Measurements from ENCODE around the gene DPM1.

DPM1 gene

GRCh38 chr20:50993876-50994275 lies 35.5 kb upstream of the DPM1 start:
- DNase-seq (ENCODE audit: low read depth), result no peak
- TF ChIP-seq, protein P1, sequence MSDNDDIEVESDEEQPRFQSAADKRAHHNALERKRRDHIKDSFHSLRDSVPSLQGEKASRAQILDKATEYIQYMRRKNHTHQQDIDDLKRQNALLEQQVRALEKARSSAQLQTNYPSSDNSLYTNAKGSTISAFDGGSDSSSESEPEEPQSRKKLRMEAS (IDR thresholded peaks at IDR 0.05; ENCODE audit: low read depth, low read length), result no peak
- no peak for TF ChIP-seq MYC (IDR thresholded peaks at IDR 0.05; ENCODE audit: low read depth, low read length)
- TF ChIP-seq CTCF (IDR thresholded peaks at IDR 0.05; ENCODE audit: low read depth, low read length), result no peak
- no peak for TF ChIP-seq POLR2A (IDR thresholded peaks at IDR 0.05; ENCODE audit: extremely low read depth, insufficient read length)

GRCh38 chr20:50992733-50993457 lies 34.6 kb upstream of the DPM1 start:
- peak; percentile 89 for DNase-seq (ENCODE audit: low read depth)
- H3K4me3 ChIP-seq (ENCODE audit: low read depth, low read length), result no peak overlapping the region
- no peak for TF ChIP-seq POLR2A (IDR thresholded peaks at IDR 0.05; ENCODE audit: extremely low read depth, insufficient read length)
- peak; percentile 81 for TF ChIP-seq CTCF (IDR thresholded peaks at IDR 0.05; ENCODE audit: low read depth, low read length)
- TF ChIP-seq MYC (IDR thresholded peaks at IDR 0.05; ENCODE audit: low read depth, low read length), result 0 out of 2 replicates have a peak, but pooled peaks have one; percentile 6

More at GRCh38 chr20:50993876-50994275, 35.5 kb upstream of the DPM1 start:
- H3K4me3 ChIP-seq (ENCODE audit: low read depth, low read length), result no peak overlapping the region

- no peak overlapping the region for H3K4me3 ChIP-seq (ENCODE audit: low read depth, low read length)
- no peak for DNase-seq (ENCODE audit: low read depth)
- TF ChIP-seq POLR2A (IDR thresholded peaks at IDR 0.05; ENCODE audit: extremely low read depth, insufficient read length) (no peak), MYC (IDR thresholded peaks at IDR 0.05; ENCODE audit: low read depth, low read length) (no peak), CTCF (IDR thresholded peaks at IDR 0.05; ENCODE audit: low read depth, low read length) (no peak)
- TF ChIP-seq, protein P1 (IDR thresholded peaks at IDR 0.05; ENCODE audit: low read depth, low read length), result no peak
Observed at GRCh38 chr20:50992336-50992732, 34.0 kb upstream of the DPM1 start.

- DNase-seq (ENCODE audit: low read depth), result no peak
- H3K4me3 ChIP-seq (ENCODE audit: low read depth, low read length), result no peak overlapping the region
- TF ChIP-seq CTCF (IDR thresholded peaks at IDR 0.05; ENCODE audit: low read depth, low read length) (no peak), MYC (IDR thresholded peaks at IDR 0.05; ENCODE audit: low read depth, low read length) (no peak), POLR2A (IDR thresholded peaks at IDR 0.05; ENCODE audit: extremely low read depth, insufficient read length) (no peak)
- TF ChIP-seq, protein P1 (IDR thresholded peaks at IDR 0.05; ENCODE audit: low read depth, low read length), result no peak
Observed at GRCh38 chr20:50991076-50991475, 32.7 kb upstream of the DPM1 start.

DNA sequence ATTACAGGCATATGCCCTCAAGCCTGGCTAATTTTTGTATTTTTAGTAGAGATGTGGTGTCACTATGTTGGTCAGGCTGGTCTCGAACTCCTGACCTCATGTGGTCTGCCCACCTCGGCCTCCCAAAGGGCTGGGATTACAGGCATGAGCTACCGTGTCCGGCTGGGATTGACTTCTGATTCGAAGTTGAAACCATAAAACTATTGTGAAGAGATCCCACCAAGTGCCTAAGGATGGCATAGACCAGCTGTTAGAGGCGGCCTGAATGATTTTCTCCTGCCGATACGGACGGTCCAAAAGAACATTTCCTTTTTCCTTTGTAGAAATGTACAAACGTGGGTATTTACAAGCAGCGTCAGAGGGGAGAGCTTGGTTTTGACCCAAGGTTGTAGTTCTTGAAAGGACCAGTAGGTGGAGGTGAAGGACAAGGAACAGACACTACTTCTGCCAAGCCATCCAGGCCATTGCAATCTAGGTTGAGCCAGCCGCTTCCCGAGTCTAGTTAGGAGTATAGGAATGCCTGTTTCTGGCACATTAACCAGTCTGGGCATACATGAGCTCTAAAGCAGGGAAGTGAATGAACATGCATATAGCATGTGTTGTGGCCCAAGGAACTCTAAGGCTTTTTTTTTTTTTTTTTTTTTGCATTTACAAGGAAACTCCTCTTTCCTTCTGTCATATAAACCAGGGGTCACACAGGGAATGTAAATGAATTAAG lies 29.3 kb upstream of the DPM1 start:
- no peak overlapping the region for H3K4me3 ChIP-seq (ENCODE audit: low read depth, low read length)
- DNase-seq (ENCODE audit: low read depth), result peak; percentile 82
- no peak for TF ChIP-seq POLR2A (IDR thresholded peaks at IDR 0.05; ENCODE audit: extremely low read depth, insufficient read length)
- TF ChIP-seq CTCF (IDR thresholded peaks at IDR 0.05; ENCODE audit: low read depth, low read length), result peak; percentile 85
- TF ChIP-seq, protein P1 (IDR thresholded peaks at IDR 0.05; ENCODE audit: low read depth, low read length), result 0 out of 2 replicates have a peak, but pooled peaks have one; percentile 23
- no peak for TF ChIP-seq MYC (IDR thresholded peaks at IDR 0.05; ENCODE audit: low read depth, low read length)
